Stimulated activated CD4-positive, alpha-beta T cell treated with anti-CD3 and anti-CD28 coated beads, Interleukin-4, amount 100 ng/mL, for 4 hours (primary cell): ENCODE data around the gene ERC2.

Experiments used
- DNase-seq, 2 experiments: peaks; one replicate each; pipeline ENCODE4 v3.0.0-alpha.2; 2020

The ERC2 gene

GRCh38 chr3:56365905-56366640 is 102.2 kb downstream of the ERC2 start:
- no peak for DNase-seq

- no peak for DNase-seq
Observed at GRCh38 chr3:56364665-56365064, 103.6 kb downstream of the ERC2 start.

- no peak for DNase-seq
Observed at GRCh38 chr3:56363720-56364119, 104.5 kb downstream of the ERC2 start.

- no peak for DNase-seq
Observed at GRCh38 chr3:56361731-56362130, 106.5 kb downstream of the ERC2 start.

GRCh38 chr3:56357266-56357665 is 111.0 kb downstream of the ERC2 start:
- DNase-seq, result no peak

GRCh38 chr3:56356808-56357207 is 111.5 kb downstream of the ERC2 start:
- no peak for DNase-seq

- no peak for DNase-seq
Observed at GRCh38 chr3:56355570-56356185, 112.6 kb downstream of the ERC2 start.

- DNase-seq, result no peak
Observed at GRCh38 chr3:56351537-56351936, 116.7 kb downstream of the ERC2 start.

- DNase-seq, result no peak
Observed at GRCh38 chr3:56347219-56347871, 120.9 kb downstream of the ERC2 start.

- no peak for DNase-seq
Observed at GRCh38 chr3:56342475-56342874, 125.8 kb downstream of the ERC2 start.

GRCh38 chr3:56339671-56340070 is 128.6 kb downstream of the ERC2 start:
- no peak for DNase-seq

- no peak for DNase-seq
Observed at GRCh38 chr3:56339244-56339643, 129.0 kb downstream of the ERC2 start.

GRCh38 chr3:56336023-56336422 is 132.2 kb downstream of the ERC2 start:
- DNase-seq, result no peak

GRCh38 chr3:56324473-56324872 is 143.8 kb downstream of the ERC2 start:
- DNase-seq, result no peak

- DNase-seq, result no peak
Observed at GRCh38 chr3:56323986-56324420, 144.3 kb downstream of the ERC2 start.

- no peak for DNase-seq
Observed at GRCh38 chr3:56322862-56323261, 145.4 kb downstream of the ERC2 start.

- no peak for DNase-seq
Observed at GRCh38 chr3:56321892-56322291, 146.4 kb downstream of the ERC2 start.

GRCh38 chr3:56321383-56321782 is 146.9 kb downstream of the ERC2 start:
- no peak for DNase-seq

GRCh38 chr3:56320883-56321282 is 147.4 kb downstream of the ERC2 start:
- DNase-seq, result no peak

- no peak for DNase-seq
Observed at GRCh38 chr3:56318891-56319290, 149.4 kb downstream of the ERC2 start.

- no peak for DNase-seq
Observed at GRCh38 chr3:56316944-56317343, 151.3 kb downstream of the ERC2 start.

GRCh38 chr3:56314842-56315241 is 153.4 kb downstream of the ERC2 start:
- DNase-seq, result no peak

- no peak for DNase-seq
Observed at GRCh38 chr3:56309465-56309864, 158.8 kb downstream of the ERC2 start.

GRCh38 chr3:56308471-56308870 is 159.8 kb downstream of the ERC2 start:
- no peak for DNase-seq
